ENCODE data around the gene PYDC2. TPM values are rescaled to one million over a fixed set of nuclear protein-coding genes. Genes with fewer than 3 reads are reported as not detected.
"Not testable (repeated sequence)": the region's sequence is repeated elsewhere in the genome, so short reads cannot be mapped to it uniquely, and the experiment has no call there.

Gene PYDC2
- total and polyA plus RNA-seq, 4 experiments from 2014 or later, result not detected

- CTCF ChIA-PET (ENCODE audit: partially characterized antibody), result no interaction called here
- H3K36me3 Mint-ChIP-seq, result no peaks in the 10 kb centered on the region
- intact Hi-C loops (cut with micrococcal nuclease), result no loop called here
Observed at GRCh38 chr3:191460360-191460759, 603 bp upstream of the PYDC2 start.

GRCh38 chr3:191470080-191470479 lies 9.1 kb downstream of the PYDC2 start:
- CTCF ChIA-PET (ENCODE audit: partially characterized antibody), result no interaction called here
- no peaks in the 10 kb centered on the region for H3K4me1 Mint-ChIP-seq
- intact Hi-C loops (cut with micrococcal nuclease), result no loop called here

More at GRCh38 chr3:191460360-191460759, 603 bp upstream of the PYDC2 start:
- Histone ChIP-seq H3K27ac (ENCODE audit: low read depth, low read length) (no peak overlapping the region), H3K36me3 (ENCODE audit: insufficient read depth, low read length) (no peaks in the 10 kb centered on the region), H3K4me1 (ENCODE audit: insufficient read depth, low read length) (no peaks in the 10 kb centered on the region), H3K27me3 (ENCODE audit: insufficient read depth, low read length) (no peaks in the 10 kb centered on the region), H3K9me3 (ENCODE audit: control insufficient read depth in 1 of 2, low read length in 2 of 2) (no peaks in the 10 kb centered on the region), H3K4me3 (ENCODE audit: low read length in 2 of 2) (no peak overlapping the region)
- POLR2A ChIA-PET (ENCODE audit: partially characterized antibody), result no interaction called here
- Mint-ChIP-seq H3K27ac (no peak overlapping the region), H3K4me3 (no peak overlapping the region), H3K9me3 (peaks cover 0 to 3% (median 0%) of the 10 kb centered on the region in 8 donors), H3K4me1 (no peaks in the 10 kb centered on the region), H3K27me3 (no peaks in the 10 kb centered on the region)
- DNase-seq, result no peak

GRCh38 chr3:191470545-191470944 lies 9.6 kb downstream of the PYDC2 start:
- Histone ChIP-seq H3K4me3 (ENCODE audit: low read length in 2 of 2) (no peak overlapping the region), H3K36me3 (ENCODE audit: insufficient read depth, low read length) (no peaks in the 10 kb centered on the region), H3K9me3 (ENCODE audit: control insufficient read depth in 1 of 2, low read length in 2 of 2) (no peaks in the 10 kb centered on the region), H3K27ac (ENCODE audit: low read depth, low read length) (no peak overlapping the region), H3K27me3 (ENCODE audit: insufficient read depth, low read length) (no peaks in the 10 kb centered on the region), H3K4me1 (ENCODE audit: insufficient read depth, low read length) (no peaks in the 10 kb centered on the region)
- H3K9me3 Mint-ChIP-seq, result peaks cover 0 to 5% (median 1%) of the 10 kb centered on the region in 8 donors
- H3K36me3 Mint-ChIP-seq, result no peaks in the 10 kb centered on the region
- peaks cover 0 to 2% of the 10 kb centered on the region in 2 donors for H3K27me3 Mint-ChIP-seq
- POLR2A ChIA-PET (ENCODE audit: partially characterized antibody), result no interaction called here
- no peak for DNase-seq
- H3K4me3 Mint-ChIP-seq, result no peak overlapping the region
- intact Hi-C loops (cut with micrococcal nuclease), result no loop called here
- H3K4me1 Mint-ChIP-seq, result no peaks in the 10 kb centered on the region
- no peak overlapping the region for H3K27ac Mint-ChIP-seq
- CTCF ChIA-PET (ENCODE audit: partially characterized antibody), result no interaction called here

More at GRCh38 chr3:191470080-191470479, 9.1 kb downstream of the PYDC2 start:
- Histone ChIP-seq H3K36me3 (ENCODE audit: insufficient read depth, low read length) (no peaks in the 10 kb centered on the region), H3K9me3 (ENCODE audit: control insufficient read depth in 1 of 2, low read length in 2 of 2) (no peaks in the 10 kb centered on the region), H3K27ac (ENCODE audit: low read depth, low read length) (no peak overlapping the region), H3K27me3 (ENCODE audit: insufficient read depth, low read length) (no peaks in the 10 kb centered on the region), H3K4me3 (ENCODE audit: low read length in 2 of 2) (no peak overlapping the region), H3K4me1 (ENCODE audit: insufficient read depth, low read length) (no peaks in the 10 kb centered on the region)
- no peak for DNase-seq
- Mint-ChIP-seq H3K27ac (no peak overlapping the region), H3K4me3 (no peak overlapping the region), H3K36me3 (no peaks in the 10 kb centered on the region), H3K9me3 (peaks cover 0 to 5% (median 1%) of the 10 kb centered on the region in 8 donors), H3K27me3 (peaks cover 0 to 2% of the 10 kb centered on the region in 2 donors)
- POLR2A ChIA-PET (ENCODE audit: partially characterized antibody), result no interaction called here

GRCh38 chr3:191473661-191474198 lies 12.8 kb downstream of the PYDC2 start:
- Mint-ChIP-seq H3K4me3 (no peak overlapping the region), H3K27me3 (peaks cover 0 to 2% of the 10 kb centered on the region in 2 donors), H3K4me1 (no peaks in the 10 kb centered on the region), H3K27ac (no peak overlapping the region), H3K36me3 (no peaks in the 10 kb centered on the region), H3K9me3 (peaks cover 0 to 4% (median under 1%) of the 10 kb centered on the region in 8 donors)
- Histone ChIP-seq H3K36me3 (ENCODE audit: insufficient read depth, low read length) (no peaks in the 10 kb centered on the region), H3K4me1 (ENCODE audit: insufficient read depth, low read length) (no peaks in the 10 kb centered on the region), H3K9me3 (ENCODE audit: control insufficient read depth in 1 of 2, low read length in 2 of 2) (no peaks in the 10 kb centered on the region), H3K4me3 (ENCODE audit: low read length in 2 of 2) (no peak overlapping the region), H3K27me3 (ENCODE audit: insufficient read depth, low read length) (no peaks in the 10 kb centered on the region), H3K27ac (ENCODE audit: low read depth, low read length) (no peak overlapping the region)
- intact Hi-C loops (cut with micrococcal nuclease), result no loop called here
- POLR2A ChIA-PET (ENCODE audit: partially characterized antibody), result no interaction called here
- DNase-seq, result no peak
- CTCF ChIA-PET (ENCODE audit: partially characterized antibody), result no interaction called here

GRCh38 chr3:191476066-191476772 lies 15.3 kb downstream of the PYDC2 start:
- no peak for DNase-seq

GRCh38 chr3:191483994-191484393 lies 23.0 kb downstream of the PYDC2 start:
- H3K9me3 ChIP-seq (ENCODE audit: control insufficient read depth in 1 of 2, low read length in 2 of 2); H3K4me1 Mint-ChIP-seq; CTCF ChIA-PET (ENCODE audit: partially characterized antibody); H3K27me3 Mint-ChIP-seq; H3K27ac Mint-ChIP-seq; H3K4me3 ChIP-seq (ENCODE audit: low read length in 2 of 2); H3K36me3 ChIP-seq (ENCODE audit: insufficient read depth, low read length); DNase-seq; POLR2A ChIA-PET (ENCODE audit: partially characterized antibody); H3K27ac ChIP-seq (ENCODE audit: low read depth, low read length); H3K4me3 Mint-ChIP-seq; H3K4me1 ChIP-seq (ENCODE audit: insufficient read depth, low read length); H3K27me3 ChIP-seq (ENCODE audit: insufficient read depth, low read length); H3K36me3 Mint-ChIP-seq; intact Hi-C loops (cut with micrococcal nuclease): not testable (repeated sequence)
- peaks cover 0 to 15% (median 5%) of the 10 kb centered on the region in 8 donors for H3K9me3 Mint-ChIP-seq

More at GRCh38 chr3:191476066-191476772, 15.3 kb downstream of the PYDC2 start:
- peaks cover 0 to 2% of the 10 kb centered on the region in 2 donors for H3K27me3 Mint-ChIP-seq
- H3K4me3 Mint-ChIP-seq, result no peak overlapping the region
- Histone ChIP-seq H3K9me3 (ENCODE audit: control insufficient read depth in 1 of 2, low read length in 2 of 2) (no peaks in the 10 kb centered on the region), H3K4me3 (ENCODE audit: low read length in 2 of 2) (no peak overlapping the region), H3K27ac (ENCODE audit: low read depth, low read length) (no peak overlapping the region), H3K27me3 (ENCODE audit: insufficient read depth, low read length) (no peaks in the 10 kb centered on the region), H3K36me3 (ENCODE audit: insufficient read depth, low read length) (no peaks in the 10 kb centered on the region), H3K4me1 (ENCODE audit: insufficient read depth, low read length) (no peaks in the 10 kb centered on the region)
- CTCF ChIA-PET (ENCODE audit: partially characterized antibody), result no interaction called here
- peaks cover 0 to 7% (median 2%) of the 10 kb centered on the region in 8 donors for H3K9me3 Mint-ChIP-seq
- no peaks in the 10 kb centered on the region for H3K36me3 Mint-ChIP-seq
- POLR2A ChIA-PET (ENCODE audit: partially characterized antibody), result no interaction called here
- H3K4me1 Mint-ChIP-seq, result no peaks in the 10 kb centered on the region
- no peak overlapping the region for H3K27ac Mint-ChIP-seq
- intact Hi-C loops (cut with micrococcal nuclease), result no loop called here

GRCh38 chr3:191484461-191484860 lies 23.5 kb downstream of the PYDC2 start:
- ChIA-PET CTCF (ENCODE audit: partially characterized antibody) (no interaction called here), POLR2A (ENCODE audit: partially characterized antibody) (no interaction called here)
- peaks cover 0 to 15% (median 6%) of the 10 kb centered on the region in 8 donors for H3K9me3 Mint-ChIP-seq
- no peak overlapping the region for H3K4me3 Mint-ChIP-seq
- Histone ChIP-seq H3K4me1 (ENCODE audit: insufficient read depth, low read length) (no peaks in the 10 kb centered on the region), H3K27ac (ENCODE audit: low read depth, low read length) (no peak overlapping the region), H3K9me3 (ENCODE audit: control insufficient read depth in 1 of 2, low read length in 2 of 2) (peaks cover 0 to 3% of the 10 kb centered on the region in 2 donors), H3K36me3 (ENCODE audit: insufficient read depth, low read length) (no peaks in the 10 kb centered on the region), H3K4me3 (ENCODE audit: low read length in 2 of 2) (no peak overlapping the region), H3K27me3 (ENCODE audit: insufficient read depth, low read length) (no peaks in the 10 kb centered on the region)
- H3K27me3 Mint-ChIP-seq, result no peaks in the 10 kb centered on the region
- intact Hi-C loops (cut with micrococcal nuclease), result no loop called here
- no peak for DNase-seq
- H3K36me3 Mint-ChIP-seq, result no peaks in the 10 kb centered on the region
- H3K4me1 Mint-ChIP-seq, result no peaks in the 10 kb centered on the region
- no peak overlapping the region for H3K27ac Mint-ChIP-seq
